HG03439 (cell line): ENCODE results near the gene LEMD2.

ENCODE experiments used
- ATAC-seq: cut with Tn5 transposase; IDR thresholded peaks from one replicate; pipeline ENCODE4 v1.9.1; 2021; ENCODE audit warnings: mild to moderate bottlenecking, moderate library complexity; ENCODE audit not compliant: unreplicated experiment

The LEMD2 gene

DNA sequence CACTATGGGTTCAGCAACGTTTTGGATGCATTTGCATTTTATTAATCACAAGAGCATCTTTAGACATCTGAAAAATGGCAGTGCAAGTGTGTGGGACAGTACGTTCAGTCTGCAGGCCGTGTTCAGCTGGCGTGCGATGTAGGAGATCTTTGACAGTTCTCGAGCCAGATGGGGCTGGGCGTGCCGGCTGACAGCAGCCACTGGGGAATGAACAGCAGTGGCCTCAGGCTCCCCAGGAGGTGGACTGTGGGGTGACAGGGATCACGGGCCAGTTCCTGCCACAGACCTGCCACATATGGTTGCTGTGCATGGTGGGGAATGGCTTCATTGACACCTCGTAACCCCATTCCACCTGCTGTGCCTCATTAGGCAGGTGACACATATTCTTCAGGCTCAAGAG, 31.3 kb upstream of the LEMD2 start:
- no peak for ATAC-seq

DNA sequence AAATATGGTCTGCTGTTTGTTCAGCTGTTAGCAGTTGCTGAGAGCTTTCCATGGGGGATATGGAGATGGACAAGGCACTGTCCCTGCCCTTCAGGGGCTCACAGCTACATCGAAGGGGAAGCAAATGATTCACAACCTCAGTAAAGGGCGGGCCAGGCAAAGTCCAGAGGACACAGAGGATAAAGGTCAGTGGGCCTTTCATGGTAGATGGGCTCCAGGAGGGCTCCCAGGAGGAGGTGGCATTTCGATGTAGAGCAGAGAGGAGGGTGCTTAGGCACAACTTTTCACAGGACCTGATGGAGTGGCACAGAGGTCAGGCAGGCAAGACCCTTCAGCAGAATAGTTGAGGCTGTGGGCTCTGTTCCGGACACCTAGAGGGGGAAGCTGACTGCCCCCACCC, 30.1 kb upstream of the LEMD2 start:
- no peak for ATAC-seq

DNA sequence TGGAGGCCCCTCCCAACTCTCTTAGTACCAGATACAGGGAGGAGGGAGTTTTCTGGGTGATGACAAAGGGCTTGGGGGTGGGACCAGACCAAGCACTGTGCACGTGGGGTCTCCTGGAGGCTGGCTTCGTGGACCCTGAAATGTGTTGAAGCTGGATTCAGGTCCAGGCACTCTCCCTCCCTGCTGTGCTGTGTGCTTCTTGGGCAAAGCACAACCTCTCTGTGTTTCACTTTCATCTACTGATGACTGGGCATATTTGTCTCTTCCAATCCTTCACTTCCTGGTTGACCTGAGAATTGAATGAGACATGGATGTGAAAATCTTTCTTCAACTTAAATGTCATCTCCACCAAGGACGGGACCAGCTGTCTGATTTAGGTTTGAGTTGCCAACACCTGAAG, 29.4 kb upstream of the LEMD2 start:
- no peak for ATAC-seq

DNA sequence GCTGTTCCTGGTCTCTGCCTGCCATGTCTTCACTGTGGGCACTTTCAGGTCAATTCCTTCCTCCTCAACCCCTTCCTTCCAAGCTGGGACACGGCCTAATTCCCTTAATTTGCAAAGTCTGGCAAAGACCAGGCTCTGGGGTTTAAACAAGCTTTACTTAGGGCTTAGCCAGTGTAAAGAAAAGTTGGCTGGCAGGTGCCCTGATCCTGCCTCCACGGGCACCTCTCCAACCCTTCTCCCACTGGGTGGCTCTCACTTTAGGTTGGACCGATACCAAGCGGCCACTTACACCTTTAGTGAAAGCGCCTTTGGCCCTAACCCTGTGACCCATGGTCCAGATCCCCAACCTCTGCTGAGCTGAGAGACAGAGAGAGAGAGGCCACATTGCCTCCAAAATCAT, 28.6 kb upstream of the LEMD2 start:
- no peak for ATAC-seq

DNA sequence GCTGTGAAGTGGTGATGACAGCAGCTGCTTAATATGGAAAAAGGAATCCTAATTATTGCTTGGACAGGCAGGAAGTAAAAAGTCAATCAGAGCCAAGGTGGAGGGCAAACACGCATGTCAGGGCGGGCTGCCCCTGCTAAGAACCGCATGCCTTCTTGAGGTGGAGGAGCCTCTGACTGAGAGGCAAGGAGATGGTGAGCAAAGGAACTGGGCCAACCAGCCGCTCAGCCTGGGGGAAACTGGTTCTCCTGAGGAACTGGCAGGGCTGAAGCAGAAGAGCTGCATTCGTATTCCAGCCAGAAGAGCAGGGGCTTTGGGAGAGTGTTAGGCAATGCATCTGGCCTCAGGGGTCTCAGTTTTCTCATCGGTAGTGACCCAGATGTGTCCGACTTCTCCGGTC, 28.0 kb upstream of the LEMD2 start:
- ATAC-seq: no peak

DNA sequence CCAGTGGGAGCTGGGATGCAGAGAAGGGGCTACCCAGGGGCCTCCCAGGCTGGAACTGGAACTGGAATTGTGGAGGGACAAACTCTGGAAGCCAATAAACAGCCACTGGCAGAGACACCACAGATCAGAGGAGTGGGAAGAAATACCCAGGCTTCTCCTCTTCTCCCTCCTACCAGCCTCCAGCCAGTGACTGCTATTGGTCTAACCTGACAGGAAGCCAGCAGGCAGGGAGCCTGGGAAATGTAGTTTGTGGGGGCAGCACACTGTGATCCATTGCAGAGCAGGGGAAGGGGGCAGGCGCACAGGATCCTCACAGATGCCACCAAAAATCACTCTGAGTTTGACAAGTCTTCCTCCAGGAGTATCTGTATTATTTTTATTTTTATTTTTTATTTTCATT, 26.9 kb upstream of the LEMD2 start:
- no peak for ATAC-seq

DNA sequence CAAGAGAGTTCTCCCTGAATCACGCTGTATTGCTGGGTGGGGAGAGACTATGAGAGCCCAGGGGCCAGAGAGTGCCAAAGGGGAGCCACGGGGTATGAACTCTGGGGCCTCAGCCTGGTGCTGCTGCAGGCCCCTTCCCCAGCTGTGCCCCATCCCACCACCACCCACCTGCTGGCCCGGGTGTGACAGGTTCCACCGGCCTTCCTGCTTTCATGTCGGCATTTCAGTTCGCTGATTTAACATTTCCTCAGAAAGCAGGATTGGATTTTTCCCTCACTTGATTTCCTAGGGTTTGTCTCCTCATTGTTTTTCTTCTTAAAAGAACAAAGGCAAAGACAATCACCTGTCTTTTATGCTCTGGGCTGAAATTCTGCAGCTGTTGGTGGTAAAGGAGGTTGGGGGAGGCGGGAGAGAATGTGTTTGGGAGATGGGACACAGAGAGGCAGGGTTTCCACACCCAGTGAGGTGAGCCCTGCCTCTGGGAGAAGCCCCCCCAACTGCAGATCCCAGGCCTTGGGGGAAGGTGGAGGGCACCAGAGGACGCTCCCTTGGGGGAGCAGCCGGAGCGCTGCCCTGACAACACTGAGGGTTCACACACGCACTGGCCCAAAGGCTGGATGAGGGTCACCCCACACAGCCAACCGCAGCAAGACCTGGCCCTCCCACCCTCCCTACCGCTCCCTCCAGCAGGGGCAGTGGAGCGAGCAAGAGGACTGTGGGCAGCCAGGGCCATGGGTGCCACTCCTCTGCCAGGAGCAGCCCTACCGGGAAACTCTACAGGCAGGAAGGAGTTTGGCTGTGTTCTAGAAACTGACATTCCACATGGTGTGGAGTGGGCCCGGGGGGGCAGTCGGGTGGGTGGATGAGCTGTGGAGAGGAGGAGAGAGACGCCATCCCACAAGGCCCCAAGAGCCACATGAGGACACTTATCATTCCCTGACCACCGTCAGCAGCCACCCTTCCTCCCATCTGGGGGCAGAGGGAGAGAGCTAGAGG, 25.4 kb upstream of the LEMD2 start:
- ATAC-seq: no peak

DNA sequence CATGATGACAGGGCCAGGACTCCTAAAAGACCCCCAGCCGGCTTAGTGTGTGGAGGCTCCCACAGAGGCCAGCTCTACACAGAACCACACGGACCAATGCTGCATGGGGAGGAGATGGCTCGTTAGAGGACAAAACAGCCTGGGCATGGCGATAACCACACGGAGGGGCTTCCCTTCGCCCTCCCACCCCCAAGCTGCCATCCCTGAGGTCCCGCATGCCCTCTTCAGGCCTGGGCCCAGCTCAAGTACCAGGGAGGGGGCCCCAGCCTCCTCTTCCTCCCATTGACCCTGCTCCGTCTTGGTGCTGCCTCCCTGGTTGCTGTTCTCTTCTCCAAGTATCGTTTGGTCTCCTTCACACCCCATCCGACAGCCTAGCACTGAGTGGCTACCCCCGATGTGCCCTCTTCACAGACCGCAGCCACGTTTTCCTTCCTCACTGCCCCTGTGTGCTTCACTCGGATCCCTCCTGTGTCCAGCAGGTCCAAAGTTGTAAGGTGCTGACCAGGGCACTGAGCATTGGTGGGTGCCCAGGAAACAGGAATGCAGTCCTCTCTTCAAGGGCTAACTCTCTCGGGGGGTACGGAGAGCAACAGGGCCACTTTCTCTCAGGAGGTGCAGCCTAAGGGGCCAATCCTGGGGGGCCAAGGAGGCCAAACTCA, 24.4 kb upstream of the LEMD2 start:
- no peak for ATAC-seq

DNA sequence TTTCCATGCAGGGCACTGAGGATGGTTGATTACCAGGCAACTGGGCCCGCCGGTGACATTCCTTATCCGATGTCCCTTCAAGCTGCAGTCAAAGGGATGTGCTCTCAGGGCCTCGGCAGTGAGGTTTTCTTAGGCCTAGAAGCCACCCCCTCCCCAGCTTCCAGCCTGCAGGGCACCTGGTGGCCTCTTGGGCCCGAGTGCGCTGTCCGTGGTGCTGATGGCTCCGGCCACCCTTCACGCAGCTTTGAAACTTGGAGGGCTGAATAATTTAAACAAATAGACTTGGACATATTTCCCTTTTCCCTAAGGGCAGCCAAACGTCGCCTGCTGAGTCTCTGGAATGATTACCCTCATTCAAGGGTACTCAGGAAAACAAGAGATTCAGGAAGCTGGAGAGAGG, 23.7 kb upstream of the LEMD2 start:
- no peak for ATAC-seq

DNA sequence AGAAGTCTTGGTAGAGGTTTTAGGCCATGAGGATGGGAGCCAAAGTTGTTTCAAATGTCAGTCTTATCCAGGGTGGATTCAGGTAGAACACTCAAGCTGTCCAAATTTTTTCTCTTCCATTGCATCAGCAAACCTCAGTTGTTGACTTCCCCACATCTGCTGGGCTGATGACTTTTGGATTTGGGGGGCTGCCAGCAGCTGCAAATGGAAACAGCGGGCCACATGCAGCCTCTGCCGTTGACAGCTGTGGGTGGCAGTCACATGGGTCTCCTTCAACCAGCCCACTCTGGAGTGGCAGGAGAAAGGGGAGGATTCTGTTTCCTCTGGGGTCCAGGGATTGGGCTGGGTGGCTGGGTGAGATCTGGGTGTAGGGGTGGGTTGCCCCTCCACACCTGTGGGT, 20.7 kb upstream of the LEMD2 start:
- no peak for ATAC-seq

DNA sequence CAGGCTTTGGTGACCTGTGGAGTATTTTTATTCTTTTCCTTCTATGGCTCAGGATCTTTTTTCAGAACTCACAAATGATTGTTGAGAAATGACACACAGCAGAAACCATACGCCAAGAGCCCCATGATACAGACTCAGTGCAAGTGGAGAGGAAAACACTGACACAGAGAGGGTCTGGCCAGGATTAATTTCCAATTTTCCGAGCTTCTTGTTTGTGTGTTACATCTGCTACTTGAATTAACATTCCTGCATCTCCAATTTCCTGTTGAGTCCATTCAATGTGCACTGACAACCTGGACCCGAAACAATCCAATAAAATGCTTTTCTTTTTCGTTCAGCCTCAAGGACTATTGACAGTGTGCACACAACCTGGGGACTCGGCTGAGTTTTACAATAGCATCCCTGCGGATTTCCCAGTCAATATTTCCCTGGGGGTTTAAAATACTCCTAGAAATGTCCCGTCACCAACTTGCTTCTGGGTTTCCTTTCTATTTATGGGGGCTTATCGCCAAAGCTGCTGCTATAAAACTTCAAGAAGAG, 19.8 kb upstream of the LEMD2 start:
- ATAC-seq: no peak

DNA sequence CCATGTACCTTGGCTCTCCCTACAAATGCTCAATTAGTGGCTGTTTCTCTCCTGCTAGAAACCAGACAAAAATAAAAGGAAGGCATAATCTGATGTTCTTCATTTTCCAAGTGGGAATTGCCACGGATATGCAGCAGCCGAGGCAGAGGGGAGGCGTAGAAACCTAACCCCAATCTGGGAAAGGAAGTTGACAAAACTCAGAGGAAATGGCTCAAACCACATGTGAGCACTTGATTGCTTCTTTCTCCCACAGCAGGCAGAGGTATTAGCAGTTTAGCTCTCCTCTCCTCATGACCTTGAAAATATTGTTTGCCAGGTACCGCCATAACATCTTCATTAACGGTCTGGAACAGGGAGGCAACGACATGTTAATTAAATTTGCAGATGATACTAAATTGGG, 18.7 kb upstream of the LEMD2 start:
- no peak for ATAC-seq

DNA sequence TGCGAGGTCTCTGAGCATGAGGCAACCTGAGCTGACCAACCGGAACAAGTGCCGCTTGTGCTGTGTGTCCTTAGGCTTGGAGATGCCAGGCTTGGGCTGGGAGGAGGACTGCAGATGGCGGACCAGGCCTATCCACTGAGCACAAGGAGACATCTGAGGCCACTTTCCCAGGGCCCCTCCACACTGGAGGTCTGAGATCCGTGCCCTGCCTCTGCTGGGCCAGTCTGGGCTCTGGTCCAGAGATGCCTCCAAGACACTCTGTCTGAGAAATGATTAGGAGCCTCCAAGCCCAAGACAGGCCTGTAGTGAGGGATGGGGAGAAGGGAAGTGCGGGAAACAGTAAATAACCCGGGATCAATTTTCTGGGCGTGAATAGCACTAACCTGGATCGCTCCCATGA, 17.9 kb upstream of the LEMD2 start:
- no peak for ATAC-seq

DNA sequence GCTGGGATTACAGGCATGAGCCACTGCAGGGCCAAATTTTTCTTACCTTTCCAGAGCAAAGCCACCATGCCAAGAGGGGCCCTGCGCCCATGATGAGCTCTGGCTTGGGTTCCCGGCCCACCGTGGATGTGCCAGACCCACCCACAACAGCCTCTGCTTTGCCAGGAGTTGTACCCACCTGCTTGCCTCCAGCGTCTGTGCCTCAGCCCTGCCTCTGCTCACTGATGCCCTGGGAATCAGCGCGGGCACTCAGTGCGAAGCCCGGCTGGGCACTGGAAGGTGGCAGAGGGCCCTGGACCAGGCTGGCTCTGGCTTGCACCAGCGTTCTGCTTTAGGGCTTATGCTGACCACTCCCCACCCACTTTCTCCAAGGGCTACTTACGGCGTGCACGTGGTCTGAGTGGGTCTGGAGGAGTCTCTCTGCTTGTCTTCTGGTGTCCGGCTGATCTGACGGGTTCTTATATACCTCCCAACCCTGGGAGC, 14.7 kb upstream of the LEMD2 start, which contains the start of gene MLN:
TSS of gene MLN (minus strand) at position 433 of the 483 bp plus-strand sequence. CDS start 2,840 bp downstream, outside the sequence.
- ATAC-seq: no peak

DNA sequence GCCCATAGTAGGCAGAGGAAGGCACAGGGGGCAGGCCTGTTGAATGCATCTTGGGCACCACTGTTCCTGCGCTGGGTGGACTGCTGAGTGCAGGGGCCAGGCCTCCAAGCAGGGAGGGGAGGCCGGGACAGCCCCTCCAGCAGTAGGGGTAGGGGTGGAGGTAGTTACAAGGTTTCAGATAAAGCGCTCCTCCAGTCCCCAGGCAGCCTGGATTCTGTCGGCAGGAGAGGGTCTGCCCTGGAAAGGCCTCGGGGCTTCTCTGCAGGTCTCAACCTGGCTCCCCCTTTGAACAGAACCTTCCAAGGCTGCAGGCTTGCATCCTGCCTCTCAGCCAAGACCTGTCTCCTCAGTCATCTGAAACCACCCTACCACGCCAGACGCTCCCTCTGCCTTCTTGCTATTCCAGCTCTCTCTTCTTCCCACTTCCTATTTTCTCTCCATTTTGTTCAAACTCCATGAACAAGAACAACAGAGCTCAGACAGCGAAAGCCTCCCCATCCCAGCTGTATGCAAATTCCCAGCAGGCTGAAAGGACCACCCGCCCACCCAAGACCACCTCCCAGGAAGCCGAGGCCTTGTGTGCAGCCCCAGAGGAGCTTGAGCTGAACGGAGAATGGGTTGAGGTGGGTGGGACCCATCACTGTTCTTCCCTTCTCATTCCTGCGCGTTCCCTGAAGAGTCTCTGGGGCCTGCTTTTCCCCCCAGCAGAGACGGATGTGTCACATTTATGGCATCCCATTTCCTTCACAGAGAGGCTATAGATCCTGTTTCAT, 13.4 kb upstream of the LEMD2 start:
- no peak for ATAC-seq

DNA sequence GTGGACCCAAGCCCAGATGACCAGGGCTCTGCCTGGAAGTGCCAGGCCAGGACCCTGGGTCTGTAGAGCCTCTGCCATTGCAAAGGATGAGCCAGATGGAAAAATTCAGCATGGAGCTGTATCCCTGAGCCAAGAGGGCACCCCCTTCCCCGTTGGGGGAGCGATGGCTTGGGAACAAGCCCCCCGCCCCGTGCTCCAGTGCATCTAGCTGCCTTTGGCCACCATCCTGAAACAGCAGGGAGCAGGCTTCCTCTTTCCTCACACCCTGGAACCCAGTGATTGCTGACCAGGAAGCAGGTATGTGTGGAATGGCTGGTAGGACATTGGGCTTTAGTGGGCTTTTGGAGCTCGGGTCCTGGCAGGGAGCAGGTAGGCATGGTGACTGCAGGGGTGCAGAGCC, 12.7 kb upstream of the LEMD2 start:
- no peak for ATAC-seq

DNA sequence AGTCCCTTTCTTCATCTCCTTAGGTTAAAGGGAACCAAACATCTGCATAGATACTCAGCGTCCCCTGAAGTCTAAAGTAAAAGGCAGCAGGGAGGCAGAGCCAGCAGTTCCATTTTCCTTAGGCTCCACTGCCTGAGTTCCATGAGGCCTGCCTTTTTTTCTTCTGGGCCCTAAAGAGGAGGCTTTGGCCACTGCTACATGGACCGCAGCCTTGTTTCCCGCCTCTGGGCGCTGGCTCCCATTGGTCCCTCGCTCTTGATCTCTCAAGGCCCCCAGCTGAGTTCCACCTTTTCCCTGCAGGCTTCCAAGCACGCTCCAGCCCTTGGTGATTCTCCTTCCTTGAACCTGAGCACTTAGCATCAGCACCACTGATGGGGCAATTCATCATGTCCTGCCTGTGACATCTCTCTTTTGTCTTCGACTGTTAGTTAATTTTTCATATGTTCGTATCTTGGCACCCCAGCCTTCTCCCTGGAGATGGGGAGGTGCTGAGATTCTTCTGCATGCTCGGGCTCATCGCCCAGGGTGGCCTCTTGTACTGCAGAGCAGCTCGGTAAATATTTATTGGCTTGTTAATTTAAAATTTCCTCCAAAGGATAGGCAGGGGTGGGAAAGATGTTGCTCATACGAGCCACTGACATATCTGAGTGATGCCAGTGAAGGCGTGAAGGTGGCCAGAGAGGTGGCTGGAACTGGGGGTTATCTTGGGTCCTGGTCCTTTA, 11.5 kb upstream of the LEMD2 start:
- no peak for ATAC-seq

DNA sequence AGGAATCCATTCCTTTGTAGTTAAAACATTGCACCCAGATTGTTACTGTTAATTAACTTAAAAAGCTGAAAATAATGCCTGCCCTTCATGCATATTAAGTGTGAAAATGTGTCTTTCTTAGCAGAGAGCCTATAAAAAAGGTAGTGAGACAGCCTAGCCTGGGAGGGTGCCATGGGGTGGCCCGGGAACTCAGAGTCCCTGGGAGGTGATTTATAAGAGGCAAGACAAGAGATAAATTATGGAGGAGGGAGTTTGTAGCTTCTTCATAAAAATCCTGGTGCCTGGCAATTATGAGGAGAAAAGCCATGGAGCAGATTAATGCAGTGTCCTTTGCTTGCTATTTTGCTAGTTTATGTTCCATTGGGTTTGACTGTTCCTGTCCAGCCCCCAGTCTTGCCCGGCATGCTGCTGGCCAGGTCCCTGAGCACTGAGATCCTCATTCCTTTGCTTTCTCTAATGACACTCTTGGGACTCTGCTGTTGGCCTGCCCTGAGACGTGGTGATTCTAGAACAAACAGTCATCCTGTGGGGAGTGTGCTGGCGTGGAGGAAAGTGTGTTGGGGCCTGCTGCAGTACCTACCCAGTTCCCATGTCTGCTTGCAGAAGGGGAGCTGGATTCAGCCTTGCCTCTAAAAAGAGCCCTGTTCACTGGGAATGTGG, 10.7 kb upstream of the LEMD2 start:
- no peak for ATAC-seq

DNA sequence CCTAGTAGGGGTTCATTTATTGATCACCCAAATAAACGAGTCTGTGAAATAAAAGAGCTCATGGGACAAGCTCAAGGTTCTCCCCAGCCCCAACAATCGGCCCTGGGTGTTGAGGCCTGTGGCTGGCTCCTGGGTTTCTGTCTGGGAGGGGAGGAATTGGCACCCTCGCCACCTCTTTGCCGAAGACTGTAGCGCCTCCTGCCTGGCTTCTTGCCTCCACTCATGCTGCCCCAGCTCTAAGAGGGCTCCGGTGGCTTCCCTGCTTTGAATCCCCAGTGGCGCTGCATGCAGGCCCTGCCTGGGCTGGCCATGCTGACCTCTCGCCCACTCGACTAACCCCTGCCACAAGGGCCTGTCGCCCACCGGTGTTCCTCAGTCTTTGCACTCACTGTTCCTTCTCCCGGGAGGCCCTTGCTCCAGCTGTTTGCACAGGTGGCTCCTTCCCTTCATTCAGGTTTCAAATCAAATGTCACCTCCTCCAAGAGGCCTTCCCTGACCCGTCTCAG, 9.5 kb upstream of the LEMD2 start:
- no peak for ATAC-seq
